Middle frontal gyrus (tissue), 1 donor: ENCODE results near the gene CASQ2.

ENCODE experiments used
- DNase-seq: peaks from one replicate; pipeline ENCODE4 v3.0.0-alpha.2; 2015; ENCODE audit warnings: low spot score; ENCODE audit errors: extremely low spot score

Gene CASQ2

DNA sequence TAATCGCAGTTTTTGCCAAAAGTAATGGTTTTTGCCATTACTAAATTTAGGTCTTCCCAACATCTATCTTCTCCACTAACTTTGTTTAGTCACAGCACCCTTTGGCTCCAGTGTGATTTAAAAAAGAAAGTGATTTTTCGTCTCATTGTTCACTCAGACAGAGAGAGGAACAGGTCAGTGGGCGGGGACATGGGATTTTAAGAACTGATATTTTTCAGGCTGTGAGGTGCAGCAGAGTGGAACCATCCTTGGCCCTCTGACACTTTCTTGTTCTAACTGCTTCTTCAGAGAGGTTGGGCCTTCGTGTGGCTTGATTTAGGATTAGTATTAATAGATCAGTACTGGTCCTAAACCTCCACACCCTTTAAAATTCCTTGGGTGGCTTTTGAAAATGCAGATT lies 38.8 kb downstream of the CASQ2 start:
- DNase-seq = no peak

DNA sequence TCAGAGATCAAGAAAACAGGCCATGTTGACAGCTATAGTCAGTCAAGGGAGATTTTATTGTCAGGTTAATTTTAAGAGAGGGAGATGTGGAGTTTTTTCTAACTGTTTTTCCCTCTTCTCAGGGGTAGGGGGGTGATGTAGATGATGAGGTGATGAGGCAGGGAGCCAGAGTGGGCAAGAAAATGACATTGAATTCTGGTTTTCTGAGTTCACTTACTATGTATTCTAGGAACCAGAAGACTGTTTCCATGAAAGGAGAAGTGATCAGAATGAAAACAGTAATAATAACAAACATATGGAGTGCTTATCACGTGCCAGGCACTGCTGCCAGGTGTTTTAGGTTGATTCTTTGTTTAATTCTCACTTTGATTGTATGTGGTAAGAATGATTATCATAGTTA lies 40.2 kb downstream of the CASQ2 start:
- no peak for DNase-seq

DNA sequence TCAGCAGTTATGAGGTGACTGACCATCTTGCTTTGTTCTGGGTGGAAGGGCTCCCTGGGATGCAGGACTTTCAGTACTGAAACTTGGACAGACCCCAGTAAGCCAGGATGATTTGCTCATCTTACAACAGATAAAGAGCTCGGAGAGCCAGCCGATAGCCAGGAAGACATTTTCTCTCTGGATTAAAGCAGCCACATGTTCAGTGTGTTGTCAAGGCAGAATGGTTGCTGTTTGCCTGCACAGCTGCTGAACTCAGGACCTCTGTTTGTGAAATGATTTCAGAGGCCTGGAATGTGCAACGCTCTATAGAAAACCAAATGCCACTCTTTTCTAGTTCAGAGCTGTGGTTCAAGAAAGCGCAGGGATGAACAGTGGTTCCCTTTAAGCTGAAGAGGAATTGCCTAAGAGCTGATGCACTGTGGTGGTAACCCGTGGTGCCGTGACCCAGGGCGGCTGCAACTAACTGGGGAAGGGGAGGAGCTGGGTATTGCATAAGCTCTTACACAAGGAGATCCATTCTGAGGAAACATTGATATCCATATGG lies 40.7 kb downstream of the CASQ2 start:
- no peak for DNase-seq

DNA sequence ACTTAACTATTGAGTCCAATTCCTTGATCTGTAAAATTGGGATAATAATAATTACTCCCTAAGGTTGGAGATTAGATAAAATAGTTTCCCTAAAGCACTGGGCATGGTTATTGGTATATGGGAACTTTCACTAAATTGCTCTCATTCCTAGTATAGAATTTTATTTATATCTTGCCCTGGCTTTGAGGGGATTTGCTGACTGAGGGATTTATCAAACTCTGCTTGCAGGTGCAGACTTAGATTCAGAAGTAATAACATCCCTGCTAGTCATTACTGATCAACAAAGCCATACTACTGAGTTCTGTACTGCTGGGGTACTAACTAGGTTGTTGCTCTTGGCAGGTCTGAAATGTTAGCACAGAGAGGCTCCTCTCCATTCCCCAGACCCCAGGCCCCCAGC lies 41.9 kb downstream of the CASQ2 start:
- no peak for DNase-seq

DNA sequence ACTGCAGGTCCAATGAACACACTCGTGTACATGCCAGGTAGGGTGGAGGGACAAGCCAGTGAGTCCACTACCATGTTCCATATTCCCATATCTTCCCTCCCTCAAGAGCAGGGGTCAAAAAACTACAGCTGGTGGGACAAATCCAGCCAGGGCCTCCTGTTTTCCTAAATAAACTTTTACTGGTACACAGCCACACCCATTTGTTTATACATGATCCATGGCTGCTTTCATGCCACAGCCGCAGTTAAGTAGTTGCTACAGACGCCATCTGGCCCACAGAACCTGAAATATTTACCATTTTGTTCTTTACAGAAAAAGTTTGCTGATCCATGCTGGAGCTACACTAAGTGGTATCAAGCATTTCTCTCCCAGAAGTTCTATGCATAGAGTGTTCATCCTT lies 42.4 kb downstream of the CASQ2 start:
- no peak for DNase-seq

DNA sequence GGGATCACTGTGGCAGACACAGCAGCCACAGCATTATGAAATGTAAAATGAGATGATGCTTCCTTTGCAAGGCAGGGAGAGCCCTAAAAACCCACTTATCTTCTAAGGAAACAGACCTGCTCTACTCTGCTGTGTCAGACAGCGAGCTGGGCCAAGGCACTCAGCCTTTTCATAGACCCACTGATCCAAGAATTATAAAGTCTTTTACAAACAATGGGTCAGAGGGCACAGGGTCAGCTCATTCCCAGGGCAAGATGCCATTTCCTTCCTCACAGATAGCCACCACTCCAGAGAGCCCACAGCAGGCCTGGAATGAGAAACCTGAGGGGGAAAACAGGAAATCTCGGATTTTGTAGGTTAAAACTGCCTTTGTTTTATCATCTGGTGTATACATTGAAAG lies 42.9 kb downstream of the CASQ2 start:
- DNase-seq = no peak

DNA sequence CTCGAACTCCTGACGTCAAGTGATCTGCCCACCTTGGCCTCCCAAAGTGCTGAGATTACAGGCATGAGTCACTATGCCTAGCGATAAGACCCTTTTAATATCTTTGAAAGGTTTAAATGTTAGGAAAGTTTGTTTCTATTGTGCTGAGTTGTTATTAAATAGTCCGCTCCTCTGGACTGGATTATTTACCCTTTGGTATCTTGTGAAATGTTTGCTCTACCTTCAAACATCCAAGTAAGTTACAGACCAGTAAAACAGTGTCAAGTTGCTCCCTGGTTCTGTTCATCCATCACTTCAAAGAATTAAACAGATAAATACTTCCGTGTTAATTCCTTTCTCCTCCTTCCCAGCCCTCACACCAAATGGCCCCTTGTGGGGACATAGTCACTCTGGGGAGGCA lies 44.8 kb downstream of the CASQ2 start:
- no peak for DNase-seq

DNA sequence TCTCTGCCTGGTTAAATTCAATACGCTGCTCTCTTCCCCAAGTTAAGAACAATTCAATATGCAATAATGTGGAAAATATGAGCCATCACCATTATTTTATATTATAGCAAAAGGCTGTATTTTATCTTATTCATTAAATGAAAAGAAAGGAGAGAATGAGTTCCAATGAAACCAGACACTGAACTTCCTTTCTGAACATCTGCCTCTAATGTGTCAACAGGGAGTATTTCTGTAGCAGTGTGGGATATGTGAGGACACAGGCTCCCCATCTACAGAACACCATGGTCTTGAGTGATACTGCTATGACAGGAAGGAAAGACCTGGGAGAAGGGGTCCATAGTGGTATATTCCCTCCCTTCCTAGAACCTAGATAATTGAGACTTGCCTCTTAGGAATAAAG lies 46.3 kb downstream of the CASQ2 start:
- DNase-seq = no peak

DNA sequence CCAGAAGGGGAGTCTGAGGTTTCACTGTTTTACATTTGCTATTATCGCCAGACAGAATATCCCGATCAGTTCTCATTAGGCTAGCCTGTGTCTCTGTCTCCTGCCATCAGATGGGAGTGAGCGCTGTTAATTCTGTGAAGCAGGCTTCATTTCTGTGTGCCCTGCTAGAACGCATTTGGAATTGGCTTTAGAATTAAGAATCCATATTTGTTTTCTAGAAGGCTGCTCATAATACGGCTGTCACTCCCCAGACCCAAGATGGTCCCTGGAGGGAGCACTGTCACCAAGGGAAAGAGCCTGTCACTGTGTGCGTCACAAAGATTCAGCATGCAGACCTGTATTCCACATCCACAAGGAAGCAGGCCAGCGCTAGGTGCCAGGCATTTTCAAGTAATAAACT lies 49.2 kb downstream of the CASQ2 start:
- no peak for DNase-seq

DNA sequence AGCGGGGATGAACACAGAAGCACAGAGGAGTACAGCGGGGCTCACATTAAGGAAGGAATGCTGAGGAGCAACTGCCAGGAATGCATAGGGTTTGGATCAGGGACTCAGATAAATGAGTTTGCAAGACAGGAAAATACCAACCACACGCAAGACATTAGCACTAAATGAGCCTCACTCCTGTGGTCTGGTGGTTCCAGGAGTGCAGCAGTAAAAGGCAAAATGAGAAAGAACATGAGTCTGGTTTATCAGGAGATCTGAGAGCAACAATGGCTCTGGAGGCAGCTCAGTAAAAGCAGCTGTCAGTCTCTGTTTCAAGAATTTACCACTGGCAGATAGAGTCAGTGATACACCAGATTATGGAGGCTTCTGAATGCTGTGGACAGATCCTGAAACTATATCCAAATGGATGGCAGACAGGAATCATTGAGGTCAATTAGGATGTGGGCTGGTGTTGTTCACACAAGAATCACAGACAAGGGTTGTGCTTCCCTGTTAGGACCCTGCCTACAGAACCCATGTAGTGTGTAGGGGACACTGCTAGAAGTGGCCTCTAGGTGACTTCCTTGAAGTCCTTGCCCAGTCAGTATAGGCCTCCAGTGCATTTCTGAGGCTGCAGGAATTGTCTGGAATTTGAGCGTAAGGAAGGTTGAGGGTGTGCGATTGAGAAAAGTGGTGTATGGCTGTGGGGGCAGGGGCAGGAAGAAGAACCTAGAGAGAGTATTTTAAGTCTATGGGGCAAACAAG lies 50.3 kb downstream of the CASQ2 start:
- no peak for DNase-seq

DNA sequence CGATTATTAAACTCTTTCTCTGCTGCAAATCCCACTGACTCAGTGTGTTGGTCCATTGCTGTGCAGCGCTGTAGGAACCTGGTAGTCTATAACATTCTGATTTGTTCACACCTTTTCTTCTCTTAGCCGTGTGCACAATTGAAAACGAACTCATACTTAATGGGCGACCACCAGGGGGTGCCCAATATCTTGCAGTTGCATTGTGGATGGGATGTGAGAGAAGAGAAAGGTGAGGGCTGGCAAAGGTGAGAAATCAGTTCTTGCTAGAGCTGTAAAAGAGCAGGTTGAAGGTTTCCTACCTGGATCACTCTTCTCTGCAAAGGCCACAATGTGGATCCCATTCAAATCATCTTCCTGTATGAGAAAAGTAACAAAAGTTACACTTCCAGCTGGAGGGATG lies 51.0 kb downstream of the CASQ2 start:
- no peak for DNase-seq

DNA sequence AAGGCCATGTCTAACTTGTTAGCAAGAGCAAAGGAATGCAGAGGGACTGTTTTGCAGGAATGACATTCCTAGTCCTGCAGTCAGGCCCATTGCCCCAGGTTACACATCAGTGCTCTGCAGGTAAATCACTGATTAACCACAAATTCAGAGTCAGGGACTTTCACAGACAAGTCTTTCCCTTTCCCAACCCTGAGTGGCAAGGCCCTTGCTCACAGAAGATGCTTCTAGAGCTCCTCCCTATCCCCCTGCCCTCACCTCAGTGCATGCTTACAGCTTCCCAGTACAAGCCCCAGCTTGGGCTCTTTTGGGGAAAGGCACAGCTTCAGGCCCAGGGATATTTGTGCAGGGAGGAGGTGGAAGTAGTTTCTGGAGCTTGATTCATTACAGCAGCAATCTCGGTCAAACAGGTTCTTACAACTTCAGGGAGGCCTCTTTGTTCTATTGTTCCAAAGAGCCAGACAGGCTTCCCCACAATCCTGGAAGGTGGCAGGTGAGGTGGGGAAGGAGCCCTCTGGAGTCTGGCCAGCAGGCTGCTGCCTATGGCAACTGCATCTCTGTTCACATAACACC lies 53.9 kb downstream of the CASQ2 start:
- DNase-seq = no peak

DNA sequence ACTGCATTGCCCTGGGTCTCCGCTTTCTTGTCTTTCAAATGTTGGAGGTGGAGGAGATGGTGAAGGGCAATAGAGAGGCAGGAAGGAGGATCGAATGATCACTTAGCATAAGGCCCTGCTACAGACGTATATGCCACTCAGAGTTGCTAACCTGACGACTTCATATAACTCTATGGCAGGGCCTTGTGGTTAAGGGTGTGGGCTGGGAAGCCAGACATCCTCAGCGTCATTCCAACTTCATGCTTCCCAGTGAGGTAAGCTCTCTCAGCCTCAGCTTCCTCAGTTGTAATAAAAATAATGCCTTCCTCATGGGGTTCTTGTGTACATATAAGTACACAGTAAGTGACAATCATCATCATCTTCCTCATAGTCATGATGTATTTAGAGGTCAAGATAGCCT lies 54.6 kb downstream of the CASQ2 start:
- no peak for DNase-seq

DNA sequence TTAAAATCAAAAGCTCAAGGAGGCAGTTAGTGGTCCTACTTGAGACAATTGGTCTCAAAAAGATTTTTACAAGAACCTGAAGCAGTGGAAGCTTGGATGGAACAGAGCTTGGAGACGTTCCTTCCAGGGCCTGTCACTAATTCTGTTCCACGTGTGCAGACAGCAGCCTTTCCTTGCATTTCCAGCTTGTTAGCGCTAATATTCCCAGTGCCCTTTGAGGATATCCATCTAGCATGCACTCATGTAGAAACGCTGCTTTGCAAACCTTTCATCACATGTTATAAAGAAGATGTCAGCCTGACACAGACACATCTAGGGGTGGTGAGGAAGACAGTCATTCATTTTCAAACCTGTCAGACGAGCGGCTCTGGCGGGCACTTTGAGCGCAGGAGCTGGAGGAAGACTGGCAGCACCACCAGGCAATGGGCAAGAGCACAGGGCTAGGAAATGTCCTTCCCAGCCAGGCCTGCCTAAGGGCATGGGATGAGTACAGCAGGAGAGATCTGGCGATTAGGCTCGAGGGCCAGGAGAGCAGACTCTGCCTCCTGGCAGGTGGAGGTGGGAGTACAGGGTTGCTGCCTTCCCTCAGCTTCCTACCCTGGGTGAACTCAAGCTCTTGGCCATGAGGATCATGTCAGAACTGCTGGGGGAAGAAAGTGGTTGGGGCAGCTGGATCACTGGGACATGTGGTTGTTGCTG lies 55.5 kb downstream of the CASQ2 start:
- no peak for DNase-seq

DNA sequence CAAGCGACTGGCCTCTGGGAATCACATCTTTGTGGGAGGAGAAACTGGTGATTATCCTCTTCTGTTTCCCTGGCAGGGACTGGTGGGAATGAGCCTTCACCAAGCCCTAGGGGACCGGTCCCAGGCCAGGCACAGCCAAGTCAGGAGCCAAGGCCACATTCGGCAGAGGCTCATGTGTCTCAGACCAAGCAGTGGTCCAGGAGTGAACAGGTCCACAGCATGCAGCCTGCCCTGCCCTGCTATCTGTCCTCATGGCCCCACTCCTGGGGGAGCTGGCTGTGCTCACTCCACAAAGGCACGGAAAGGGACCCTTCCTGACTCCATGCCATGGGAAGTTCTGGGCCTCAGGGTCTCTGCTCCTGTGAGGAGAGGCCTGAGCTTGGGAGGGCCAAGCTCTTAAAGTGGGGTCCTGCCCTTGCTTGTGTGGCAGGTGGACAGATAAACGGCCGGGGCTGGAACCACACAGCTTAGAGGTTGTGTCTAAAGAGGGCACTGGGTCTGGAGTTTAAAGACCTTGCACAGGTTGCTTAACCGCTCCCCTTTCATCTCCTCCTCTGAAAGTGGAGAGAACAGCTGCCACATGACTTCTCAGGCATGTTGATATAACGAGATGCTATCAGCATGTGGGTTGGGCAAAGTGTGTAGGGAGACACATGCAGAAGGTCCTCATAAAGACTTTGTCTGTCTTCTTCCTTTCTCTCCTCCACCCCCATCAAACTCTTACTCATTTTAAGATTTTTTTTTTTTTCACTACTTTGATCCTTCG lies 57.5 kb downstream of the CASQ2 start:
- DNase-seq = no peak

DNA sequence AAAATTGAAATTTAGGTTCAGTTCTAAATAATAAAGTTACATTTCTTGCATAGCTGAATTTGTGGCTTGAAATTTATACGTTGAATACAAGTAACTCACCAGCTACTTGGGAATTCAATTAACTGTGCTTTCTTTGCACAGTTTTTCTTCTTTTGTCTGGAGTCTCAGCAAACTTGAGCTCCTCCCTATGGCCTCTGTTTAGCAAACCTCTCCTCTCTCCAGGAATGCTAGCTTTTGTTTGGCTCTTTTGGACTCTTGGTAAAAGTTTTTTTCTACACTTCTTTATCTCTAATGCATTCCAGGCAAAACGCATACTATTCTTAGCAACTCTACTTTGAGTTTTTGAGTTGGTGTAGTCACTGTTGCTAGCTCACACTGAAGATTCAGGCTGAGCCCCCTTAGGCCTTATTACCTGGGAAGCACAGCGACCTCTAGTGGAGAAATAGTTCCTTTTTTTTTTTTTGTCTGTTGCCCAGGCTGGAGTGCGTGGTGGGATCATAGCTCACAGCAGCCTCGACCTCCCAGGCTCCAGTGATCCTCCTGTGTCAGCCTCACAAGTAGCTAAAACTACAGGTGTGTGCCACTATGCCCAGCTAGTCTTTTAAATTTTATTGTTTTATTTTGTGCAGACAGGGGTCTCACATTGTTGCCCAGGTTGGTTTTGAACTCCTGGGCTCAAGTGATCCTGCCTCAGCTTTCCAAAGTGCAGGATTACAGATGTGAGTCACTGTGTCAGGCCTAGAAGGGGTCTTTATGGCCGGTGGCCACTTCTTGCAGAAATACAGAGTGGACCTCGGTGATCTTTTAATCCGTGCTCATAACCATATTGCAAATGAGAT lies 61.7 kb downstream of the CASQ2 start:
- no peak for DNase-seq

DNA sequence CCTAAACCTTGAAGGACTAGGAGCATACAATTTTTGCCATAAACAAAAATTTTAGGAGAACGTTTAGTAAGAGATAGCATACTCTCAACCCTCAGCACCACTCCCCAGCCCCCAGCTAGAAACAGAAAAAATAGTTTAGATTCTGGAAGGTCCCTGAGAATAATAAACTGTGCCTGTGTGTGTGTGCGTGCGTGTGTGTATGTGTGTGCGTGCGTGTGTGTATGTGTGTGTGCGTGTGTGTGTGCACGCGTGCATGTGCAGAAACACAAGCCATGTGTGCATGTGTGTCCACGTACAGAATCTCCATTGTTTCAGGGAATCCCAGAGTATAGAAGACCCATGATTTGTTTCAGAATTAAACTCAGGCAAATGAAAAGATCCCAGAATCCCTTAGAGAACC lies 62.6 kb downstream of the CASQ2 start:
- no peak for DNase-seq

DNA sequence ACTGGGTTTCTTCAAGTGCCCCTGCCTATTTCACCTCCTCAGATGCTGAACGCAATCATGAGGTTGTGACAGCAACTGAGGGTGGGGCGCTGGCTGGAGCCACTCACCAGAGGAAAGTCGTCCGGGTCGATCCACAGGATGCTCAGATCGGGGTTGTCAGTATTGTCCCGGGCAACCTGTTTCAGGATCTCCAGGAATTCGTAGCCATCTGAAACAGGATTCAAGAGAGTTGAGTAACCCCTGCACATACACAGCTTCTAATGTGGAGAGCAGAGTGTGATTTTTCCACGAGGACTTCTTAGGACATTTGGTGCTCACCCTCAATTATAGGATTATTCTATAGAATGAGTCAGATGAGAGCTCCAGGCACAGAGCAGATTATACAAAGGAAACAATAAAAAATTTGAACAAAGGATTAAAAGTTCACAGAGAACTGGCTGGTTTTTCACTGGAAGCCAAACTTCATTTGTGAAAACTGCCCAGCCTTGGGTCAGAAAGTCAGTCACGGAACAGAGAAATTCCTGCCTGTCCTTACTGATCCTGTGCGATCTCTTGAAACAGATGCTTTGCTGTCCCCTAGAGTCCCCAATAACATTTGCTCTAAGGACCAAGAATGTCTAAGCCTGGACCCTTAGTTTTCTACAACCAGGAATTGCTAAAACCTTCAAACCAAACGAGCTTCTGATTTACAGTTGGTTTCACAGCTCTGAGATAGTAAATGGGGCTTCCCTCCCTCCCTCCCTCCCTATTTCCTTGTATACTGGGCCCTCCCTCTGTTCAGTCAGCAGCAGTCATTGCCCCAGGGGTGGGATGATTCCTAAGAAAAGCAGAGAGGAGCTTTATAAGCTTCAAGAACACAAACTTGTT lies 63.2 kb downstream of the CASQ2 start:
- no peak for DNase-seq

DNA sequence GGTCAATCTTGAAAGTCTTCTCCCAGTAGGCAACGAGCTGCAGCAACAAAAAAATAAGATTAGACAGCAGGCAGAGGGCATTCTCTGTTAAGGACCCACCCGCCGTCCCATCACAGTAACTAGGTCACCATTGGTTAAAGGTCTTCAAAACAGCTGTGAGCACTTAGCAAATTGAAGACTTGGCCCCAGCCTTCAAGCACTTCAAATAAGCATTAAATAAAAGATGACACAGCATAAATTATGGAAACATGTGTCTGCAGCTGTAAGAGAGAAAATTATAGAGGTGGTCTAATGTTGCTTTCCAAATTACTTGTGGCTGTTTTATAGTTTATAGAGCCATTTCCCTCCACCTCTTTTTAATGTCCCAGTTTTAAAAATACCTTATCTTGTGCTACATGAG lies 65.6 kb downstream of the CASQ2 start:
- DNase-seq = no peak

DNA sequence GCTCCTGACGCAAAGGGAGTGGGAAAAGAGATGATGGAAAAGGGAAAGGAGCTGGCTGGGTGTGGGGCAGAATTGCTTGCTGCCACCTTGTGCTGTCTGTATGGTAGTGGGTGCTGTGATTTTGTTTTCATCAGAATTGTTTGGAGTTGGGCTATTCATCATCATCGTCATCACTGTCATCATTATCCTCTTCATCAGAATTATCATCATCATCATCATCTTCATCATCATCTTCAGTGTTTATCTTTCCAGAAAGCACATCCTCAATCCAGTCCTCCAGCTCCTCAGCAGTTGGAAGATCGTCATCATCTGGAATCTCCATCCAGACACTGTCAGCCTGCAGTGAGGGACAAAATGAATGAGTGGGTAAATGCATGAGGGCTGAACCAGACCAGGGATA lies 67.4 kb downstream of the CASQ2 start:
- DNase-seq = no peak
